Nephron progenitor cell (in vitro differentiated cells): ENCODE measurements around the gene DCANP1.
A peak's percentile ranks its signal among the peaks of the same experiment; 100 is the strongest.

ENCODE experiments used
- DNase-seq: peaks from one replicate; pipeline ENCODE4 v3.0.0; 2021
- H3K27ac Mint-ChIP-seq: 2 replicates; pipeline ENCODE4 v1.8.0; 2021; ENCODE audit warnings: mild to moderate bottlenecking, moderate library complexity, mixed read lengths
- H3K27me3 Mint-ChIP-seq: 2 replicates; pipeline ENCODE4 v1.8.0; 2021; ENCODE audit warnings: mild to moderate bottlenecking, low read depth, mixed read lengths; ENCODE audit not compliant: poor library complexity
- H3K36me3 Mint-ChIP-seq: 2 replicates; pipeline ENCODE4 v1.8.0; 2021; ENCODE audit warnings: low read depth, mixed read lengths
- H3K4me1 Mint-ChIP-seq: 2 replicates; pipeline ENCODE4 v1.8.0; 2021; ENCODE audit warnings: mixed read lengths
- H3K4me3 Mint-ChIP-seq: 2 replicates; pipeline ENCODE4 v1.8.0; 2021; ENCODE audit warnings: mild to moderate bottlenecking, moderate library complexity, mixed read lengths
- H3K9me3 Mint-ChIP-seq: 2 replicates; pipeline ENCODE4 v1.8.0; 2021; ENCODE audit warnings: mild to moderate bottlenecking, moderate library complexity, mixed read lengths
- CTCF ChIP-seq: fragments of 200-600 bp; sonication (generic); IDR thresholded peaks from 2 replicates; pipeline ENCODE4 v1.5.0; 2021; ENCODE audit warnings: antibody characterized with exemption

Gene DCANP1

DNA sequence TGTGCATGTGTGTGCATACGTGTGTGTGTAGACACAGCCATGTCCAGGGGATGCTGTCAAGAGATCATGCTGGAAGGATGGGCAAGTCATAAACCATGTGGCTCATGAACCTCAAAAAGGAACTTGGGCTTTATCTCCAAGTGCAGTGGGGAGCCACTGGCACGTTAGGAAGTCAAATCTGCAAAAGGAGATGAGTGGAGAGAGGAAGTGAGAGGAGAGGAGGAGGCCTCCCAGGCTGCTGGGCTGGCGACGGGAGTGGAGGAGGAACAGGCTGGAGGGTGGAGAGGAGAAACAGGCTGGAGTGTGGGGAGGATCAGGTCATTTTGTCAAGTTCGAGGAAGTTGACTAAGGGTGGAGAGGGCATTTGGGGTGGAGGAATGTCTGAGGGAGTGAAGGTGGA is 34.2 kb upstream of the DCANP1 start:
- H3K9me3 Mint-ChIP-seq: no peaks in the 10 kb centered on the region
- H3K4me3 Mint-ChIP-seq: no peak overlapping the region
- H3K4me1 Mint-ChIP-seq: peaks cover 29% of the 10 kb centered on the region
- DNase-seq: no peak
- H3K27ac Mint-ChIP-seq: no peak overlapping the region
- TF ChIP-seq CTCF: no peak
- H3K27me3 Mint-ChIP-seq: peaks cover 35% of the 10 kb centered on the region
- no peaks in the 10 kb centered on the region for H3K36me3 Mint-ChIP-seq

- TF ChIP-seq CTCF: no peak
- Mint-ChIP-seq H3K4me3 (no peak overlapping the region), H3K36me3 (no peaks in the 10 kb centered on the region), H3K27ac (no peak overlapping the region), H3K27me3 (peaks cover 29% of the 10 kb centered on the region), H3K9me3 (no peaks in the 10 kb centered on the region), H3K4me1 (peaks cover 30% of the 10 kb centered on the region)
- no peak for DNase-seq
Observed at GRCh38 chr5:135480511-135480910, 33.4 kb upstream of the DCANP1 start.

- peaks cover 30% of the 10 kb centered on the region for H3K4me1 Mint-ChIP-seq
- no peak for DNase-seq
- H3K9me3 Mint-ChIP-seq: no peaks in the 10 kb centered on the region
- no peaks in the 10 kb centered on the region for H3K36me3 Mint-ChIP-seq
- TF ChIP-seq CTCF: no peak
- H3K27ac Mint-ChIP-seq: no peak overlapping the region
- H3K27me3 Mint-ChIP-seq: peaks cover 38% of the 10 kb centered on the region
- no peak overlapping the region for H3K4me3 Mint-ChIP-seq
Observed at GRCh38 chr5:135478938-135479337, 31.8 kb upstream of the DCANP1 start.

DNA sequence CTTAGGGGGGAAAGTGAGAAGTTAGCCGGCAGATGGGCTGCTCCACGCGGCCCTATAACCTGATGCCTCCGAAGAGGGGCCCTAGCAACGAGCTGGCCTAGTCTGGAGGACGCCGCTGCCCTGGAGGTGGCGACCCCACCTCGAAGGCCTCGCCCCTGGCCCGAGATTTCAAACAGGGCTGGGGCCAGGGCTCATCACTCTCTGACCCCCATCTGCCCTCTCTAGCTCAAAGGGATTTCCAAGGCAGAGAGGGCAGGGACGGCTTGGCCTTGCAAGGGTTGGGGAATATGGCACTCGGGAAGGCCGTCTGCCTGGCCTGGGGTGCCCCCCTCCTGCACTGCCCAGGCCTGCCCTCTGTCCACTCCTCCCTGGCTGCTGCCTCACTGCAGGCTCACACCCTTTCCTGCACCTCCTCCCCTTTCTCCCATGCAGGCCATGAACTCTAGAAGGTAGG is 30.5 kb upstream of the DCANP1 start:
- H3K27ac Mint-ChIP-seq: no peak overlapping the region
- no peaks in the 10 kb centered on the region for H3K36me3 Mint-ChIP-seq
- H3K4me1 Mint-ChIP-seq: peaks cover 30% of the 10 kb centered on the region
- peak; percentile 29 for DNase-seq
- H3K9me3 Mint-ChIP-seq: no peaks in the 10 kb centered on the region
- no peak for TF ChIP-seq CTCF
- no peak overlapping the region for H3K4me3 Mint-ChIP-seq
- H3K27me3 Mint-ChIP-seq: peaks cover 49% of the 10 kb centered on the region

DNA sequence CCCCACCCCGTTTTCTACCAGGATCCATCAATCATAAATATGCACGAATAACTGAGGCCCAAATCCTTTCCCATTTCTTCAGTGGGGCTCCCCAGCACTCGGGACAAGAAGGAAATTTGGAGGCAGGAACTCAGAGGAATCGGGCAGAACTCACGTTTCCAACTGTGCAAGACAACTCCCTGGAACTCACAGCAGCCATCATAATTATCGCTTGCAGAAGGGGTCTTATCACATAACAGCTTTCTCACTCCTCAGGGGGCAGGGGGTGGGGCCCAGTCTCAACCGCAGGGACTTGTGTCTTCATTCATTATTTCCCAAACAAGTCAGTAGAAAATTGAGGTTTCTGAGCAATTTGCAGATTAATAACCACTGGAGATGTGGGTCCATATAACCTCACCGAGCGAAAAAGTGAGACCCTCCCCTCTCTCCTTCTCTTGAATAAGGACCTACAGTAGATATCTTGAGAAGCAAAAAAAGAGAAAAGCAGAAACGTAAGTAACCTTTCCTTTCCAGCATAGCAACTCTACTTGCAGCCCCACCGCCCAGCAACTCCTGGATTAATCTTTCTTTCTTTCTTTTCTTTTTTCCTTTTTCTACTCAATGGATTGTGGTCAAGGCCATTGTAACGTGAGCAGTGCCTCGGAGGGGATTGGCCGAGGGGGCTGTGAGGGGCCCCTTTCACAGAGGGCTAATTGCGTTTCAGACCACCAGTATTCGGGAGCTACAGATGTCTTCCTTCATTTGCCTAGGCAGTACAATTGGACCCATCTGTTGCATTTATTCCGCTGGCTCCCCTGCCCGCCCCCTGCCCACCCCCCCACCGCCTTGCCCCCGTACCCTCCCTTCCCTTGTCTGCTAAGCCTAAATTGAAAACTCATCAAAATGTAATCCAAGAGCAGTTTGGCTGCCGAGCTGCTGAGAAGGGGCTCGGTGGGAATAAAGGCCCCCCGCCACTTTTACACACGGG is 29.8 kb upstream of the DCANP1 start:
- Mint-ChIP-seq H3K9me3 (no peaks in the 10 kb centered on the region), H3K4me1 (peaks cover 30% of the 10 kb centered on the region), H3K27me3 (peaks cover 55% of the 10 kb centered on the region), H3K27ac (no peak overlapping the region), H3K36me3 (no peaks in the 10 kb centered on the region), H3K4me3 (peak overlapping the region; percentile 21)
- no peak for DNase-seq
- no peak for TF ChIP-seq CTCF
